Progenitor cell of endocrine pancreas (in vitro differentiated cells): ENCODE measurements around the gene KDELR1. TPM values are rescaled to one million over a fixed set of nuclear protein-coding genes. Genes with fewer than 3 reads are reported as not detected.

Experiments used
- DNase-seq: peaks from one replicate; pipeline ENCODE4 v3.0.0; 2021; ENCODE audit warnings: low spot score; ENCODE audit not compliant: unreplicated experiment
- H3K27ac Mint-ChIP-seq: 2 replicates; pipeline ENCODE4 v1.8.0; 2021; ENCODE audit warnings: mild to moderate bottlenecking, moderate library complexity, mixed read lengths
- H3K27me3 Mint-ChIP-seq: 2 replicates; pipeline ENCODE4 v1.8.0; 2021; ENCODE audit warnings: mixed read lengths
- H3K36me3 Mint-ChIP-seq: 2 replicates; pipeline ENCODE4 v1.8.0; 2022; ENCODE audit warnings: mixed read lengths; ENCODE audit not compliant: insufficient read depth
- H3K4me1 Mint-ChIP-seq: 2 replicates; pipeline ENCODE4 v1.8.0; 2021; ENCODE audit warnings: low read depth, mixed read lengths
- H3K4me3 Mint-ChIP-seq: 2 replicates; pipeline ENCODE4 v1.8.0; 2021; ENCODE audit warnings: low read depth, mild to moderate bottlenecking, moderate library complexity, mixed read lengths
- H3K9me3 Mint-ChIP-seq: 2 replicates; pipeline ENCODE4 v1.8.0; 2021; ENCODE audit warnings: low read depth, mixed read lengths
- CTCF ChIP-seq: fragments of 200-600 bp; sonication (generic); IDR thresholded peaks from one replicate; pipeline ENCODE4 v1.5.0; 2021; ENCODE audit warnings: antibody characterized with exemption, mild to moderate bottlenecking; ENCODE audit not compliant: unreplicated experiment
- total RNA-seq: library from RNA; stranded (reverse); gene quantifications from 2 replicates; pipeline ENCODE4 v1.2.1, GENCODE V29; 2021

The KDELR1 gene
- total RNA-seq, 1 donor from 2014 or later, result 213 TPM

- Mint-ChIP-seq H3K27ac (no peak overlapping the region), H3K27me3 (no peaks in the 10 kb centered on the region), H3K36me3 (no peaks in the 10 kb centered on the region), H3K9me3 (no peaks in the 10 kb centered on the region), H3K4me3 (no peak overlapping the region), H3K4me1 (peaks cover 4% of the 10 kb centered on the region)
- DNase-seq, result no peak
- TF ChIP-seq CTCF, result no peak
Observed at GRCh38 chr19:48415395-48415794, 24.0 kb upstream of the KDELR1 start.

GRCh38 chr19:48413879-48414587 lies 22.7 kb upstream of the KDELR1 start:
- H3K27me3 Mint-ChIP-seq, result no peaks in the 10 kb centered on the region
- no peak for TF ChIP-seq CTCF
- DNase-seq, result no peak
- H3K36me3 Mint-ChIP-seq, result no peaks in the 10 kb centered on the region
- H3K4me1 Mint-ChIP-seq, result peaks cover 4% of the 10 kb centered on the region
- H3K9me3 Mint-ChIP-seq, result no peaks in the 10 kb centered on the region
- H3K27ac Mint-ChIP-seq, result peak overlapping the region; percentile 80
- H3K4me3 Mint-ChIP-seq, result peak overlapping the region; percentile 77

- no peak overlapping the region for H3K4me3 Mint-ChIP-seq
- H3K9me3 Mint-ChIP-seq, result no peaks in the 10 kb centered on the region
- no peak for DNase-seq
- H3K4me1 Mint-ChIP-seq, result peaks cover 11% of the 10 kb centered on the region
- no peak for TF ChIP-seq CTCF
- H3K27ac Mint-ChIP-seq, result no peak overlapping the region
- no peaks in the 10 kb centered on the region for H3K36me3 Mint-ChIP-seq
- H3K27me3 Mint-ChIP-seq, result peaks cover 7% of the 10 kb centered on the region
Observed at GRCh38 chr19:48405850-48406249, 14.5 kb upstream of the KDELR1 start.

- Mint-ChIP-seq H3K4me3 (no peak overlapping the region), H3K27me3 (peaks cover 7% of the 10 kb centered on the region), H3K4me1 (peaks cover 11% of the 10 kb centered on the region), H3K27ac (no peak overlapping the region), H3K9me3 (no peaks in the 10 kb centered on the region), H3K36me3 (no peaks in the 10 kb centered on the region)
- DNase-seq, result no peak
- TF ChIP-seq CTCF, result no peak
Observed at GRCh38 chr19:48405010-48405659, 13.8 kb upstream of the KDELR1 start.

- no peak for TF ChIP-seq CTCF
- peaks cover 15% of the 10 kb centered on the region for H3K27me3 Mint-ChIP-seq
- H3K9me3 Mint-ChIP-seq, result peaks cover 2% of the 10 kb centered on the region
- H3K36me3 Mint-ChIP-seq, result no peaks in the 10 kb centered on the region
- peaks cover 11% of the 10 kb centered on the region for H3K4me1 Mint-ChIP-seq
- peak overlapping the region; percentile 34 for H3K27ac Mint-ChIP-seq
- no peak for DNase-seq
- H3K4me3 Mint-ChIP-seq, result no peak overlapping the region
Observed at GRCh38 chr19:48403606-48404005, 12.3 kb upstream of the KDELR1 start.
